ENCODE measurements around the gene CARD8.

CARD8 gene

DNA sequence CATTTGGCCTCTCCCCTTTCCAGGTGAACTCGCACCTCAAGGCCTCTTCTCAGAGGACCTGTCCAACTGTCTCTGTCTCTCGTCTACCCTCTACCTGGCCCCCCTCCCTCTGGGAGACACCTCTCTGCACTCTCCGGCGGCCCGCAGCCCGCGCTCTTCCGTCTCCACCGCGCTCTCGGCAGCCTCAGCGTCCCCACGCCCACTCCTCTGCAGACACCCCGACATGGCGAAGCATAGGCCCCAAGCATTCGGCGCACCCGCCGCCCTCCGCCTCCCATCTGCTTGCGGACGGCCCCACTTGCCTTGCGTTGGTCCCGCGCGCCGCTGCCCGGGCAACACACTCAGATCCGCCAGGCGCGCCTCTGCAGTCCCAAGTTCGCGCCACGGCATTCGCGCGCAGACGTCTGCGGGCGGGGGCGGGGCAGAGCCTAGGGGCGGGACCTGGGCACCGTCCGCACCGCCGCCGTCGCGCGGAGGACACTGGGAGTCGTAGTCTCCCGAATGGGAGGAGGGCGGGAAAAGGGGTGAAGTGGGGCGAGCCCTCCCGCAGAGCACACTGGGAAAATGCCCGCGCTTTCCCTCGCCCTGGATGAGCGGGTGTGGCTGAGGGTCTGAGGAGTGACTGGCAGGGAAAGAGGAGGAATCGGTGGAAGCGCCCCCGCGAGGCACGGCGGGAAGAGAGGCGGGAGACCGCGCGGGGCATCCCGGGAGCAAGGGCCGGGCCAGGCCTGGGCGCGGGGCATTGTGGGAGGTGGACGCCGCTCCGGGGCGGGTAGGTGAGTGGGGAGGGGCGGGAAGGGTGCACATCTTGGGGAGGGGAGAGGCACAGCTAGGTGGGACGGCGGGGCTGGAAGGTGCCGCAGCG lies 85.5 kb downstream of the CARD8 start, which contains the start of the genes LIG1 and ZSWIM9:
TSS of gene LIG1 (minus strand) at position 406 of the 865 bp plus-strand sequence. CDS start 4,778 bp downstream, outside the sequence.
TSS of gene ZSWIM9 (plus strand) at position 742 of the 865 bp plus-strand sequence. CDS start 1,123 bp downstream, outside the sequence.
- peak; percentile 88 to 92 for DNase-seq

- DNase-seq: peak; percentile 84 to 93
These were observed 86.2 kb downstream of the CARD8 start for GRCh38 chr19:48169578-48169938.

- no peak for DNase-seq
These were observed 87.0 kb downstream of the CARD8 start for GRCh38 chr19:48168689-48169088.

GRCh38 chr19:48158210-48158790 lies 97.4 kb downstream of the CARD8 start:
- DNase-seq: no peak
